HG02885 (cell line): ENCODE results near the gene ECEL1.

Source experiments
- ATAC-seq: cut with Tn5 transposase; IDR thresholded peaks from one replicate; pipeline ENCODE4 v1.9.1; 2021; ENCODE audit warnings: mild to moderate bottlenecking; ENCODE audit not compliant: unreplicated experiment, poor library complexity

ECEL1 gene

GRCh38 chr2:232522623-232523401 lies 35.2 kb upstream of the ECEL1 start:
- no peak for ATAC-seq

- no peak for ATAC-seq
Measured at GRCh38 chr2:232521959-232522622, 34.5 kb upstream of the ECEL1 start.

GRCh38 chr2:232521098-232521497 lies 33.5 kb upstream of the ECEL1 start:
- ATAC-seq, result no peak

- no peak for ATAC-seq
Measured at GRCh38 chr2:232520489-232520888, 32.9 kb upstream of the ECEL1 start.

GRCh38 chr2:232519581-232520438 lies 32.2 kb upstream of the ECEL1 start, which contains the start of gene PRSS56:
Gene PRSS56 (plus strand): TSS chr2:232520388. CDS start chr2:232520599, 211 bp downstream.
- ATAC-seq, result no peak

GRCh38 chr2:232518844-232519243 lies 31.2 kb upstream of the ECEL1 start:
- no peak for ATAC-seq

- no peak for ATAC-seq
Measured at GRCh38 chr2:232516551-232516950, 28.9 kb upstream of the ECEL1 start.

- ATAC-seq, result no peak
Measured at GRCh38 chr2:232515639-232516038, 28.0 kb upstream of the ECEL1 start.

GRCh38 chr2:232513353-232513752 lies 25.7 kb upstream of the ECEL1 start:
- ATAC-seq, result no peak

- ATAC-seq, result no peak
Measured at GRCh38 chr2:232512602-232513001, 25.0 kb upstream of the ECEL1 start.

GRCh38 chr2:232511336-232511890 lies 23.8 kb upstream of the ECEL1 start:
- no peak for ATAC-seq

GRCh38 chr2:232508251-232508650 lies 20.6 kb upstream of the ECEL1 start:
- ATAC-seq, result no peak

- ATAC-seq, result no peak
Measured at GRCh38 chr2:232506709-232507108, 19.1 kb upstream of the ECEL1 start.

- no peak for ATAC-seq
Measured at GRCh38 chr2:232505856-232506255, 18.2 kb upstream of the ECEL1 start.

GRCh38 chr2:232504438-232504837 lies 16.8 kb upstream of the ECEL1 start:
- ATAC-seq, result no peak

GRCh38 chr2:232503809-232504323 lies 16.2 kb upstream of the ECEL1 start:
- no peak for ATAC-seq

- ATAC-seq, result no peak
Measured at GRCh38 chr2:232502911-232503808, 15.5 kb upstream of the ECEL1 start.

GRCh38 chr2:232502511-232502910 lies 14.9 kb upstream of the ECEL1 start:
- ATAC-seq, result no peak

- no peak for ATAC-seq
Measured at GRCh38 chr2:232501794-232502390, 14.3 kb upstream of the ECEL1 start.
